Measurements from ENCODE around the gene ANKFN1.

The ANKFN1 gene

GRCh38 chr17:56142781-56143180 is 10.5 kb upstream of the ANKFN1 start:
- no peak for DNase-seq (ENCODE audit: low spot score)

GRCh38 chr17:56144223-56144622 is 9.1 kb upstream of the ANKFN1 start:
- no peak for DNase-seq (ENCODE audit: low spot score)

- DNase-seq (ENCODE audit: low spot score): no peak
Measured at GRCh38 chr17:56146534-56146933, 6.7 kb upstream of the ANKFN1 start.

GRCh38 chr17:56148333-56148732 is 4.9 kb upstream of the ANKFN1 start:
- no peak for DNase-seq (ENCODE audit: low spot score)

- DNase-seq (ENCODE audit: low spot score): no peak
Measured at GRCh38 chr17:56149266-56150036, 3.8 kb upstream of the ANKFN1 start.

- DNase-seq (ENCODE audit: low spot score): no peak
Measured at GRCh38 chr17:56150649-56151048, 2.6 kb upstream of the ANKFN1 start.

GRCh38 chr17:56157845-56158244 is 4.6 kb downstream of the ANKFN1 start:
- DNase-seq (ENCODE audit: low spot score): no peak

GRCh38 chr17:56158344-56158743 is 5.1 kb downstream of the ANKFN1 start:
- no peak for DNase-seq (ENCODE audit: low spot score)

GRCh38 chr17:56158915-56159825 is 5.9 kb downstream of the ANKFN1 start:
- DNase-seq (ENCODE audit: low spot score): no peak

GRCh38 chr17:56159826-56160380 is 6.6 kb downstream of the ANKFN1 start:
- DNase-seq (ENCODE audit: low spot score): no peak

- DNase-seq (ENCODE audit: low spot score): no peak
Measured at GRCh38 chr17:56160422-56160821, 7.1 kb downstream of the ANKFN1 start.

- no peak for DNase-seq (ENCODE audit: low spot score)
Measured at GRCh38 chr17:56165072-56165641, 11.9 kb downstream of the ANKFN1 start.

- DNase-seq (ENCODE audit: low spot score): no peak
Measured at GRCh38 chr17:56167491-56167890, 14.2 kb downstream of the ANKFN1 start.

- no peak for DNase-seq (ENCODE audit: low spot score)
Measured at GRCh38 chr17:56169621-56170020, 16.3 kb downstream of the ANKFN1 start.

GRCh38 chr17:56171186-56171959 is 18.1 kb downstream of the ANKFN1 start:
- DNase-seq (ENCODE audit: low spot score): no peak

GRCh38 chr17:56172517-56172982 is 19.3 kb downstream of the ANKFN1 start:
- DNase-seq (ENCODE audit: low spot score): no peak

GRCh38 chr17:56173026-56173425 is 19.8 kb downstream of the ANKFN1 start:
- no peak for DNase-seq (ENCODE audit: low spot score)

GRCh38 chr17:56173958-56174835 is 20.9 kb downstream of the ANKFN1 start:
- no peak for DNase-seq (ENCODE audit: low spot score)

GRCh38 chr17:56175299-56175955 is 22.2 kb downstream of the ANKFN1 start:
- DNase-seq (ENCODE audit: low spot score): no peak

- DNase-seq (ENCODE audit: low spot score): no peak
Measured at GRCh38 chr17:56176091-56176490, 22.8 kb downstream of the ANKFN1 start.

Data from NAMALWA (cell line).